ENCODE measurements around the gene CLEC16A. TPM values are rescaled to one million over a fixed set of nuclear protein-coding genes. Genes with fewer than 3 reads are reported as not detected.

The CLEC16A gene
- total RNA-seq, 1 donor from 2014 or later: 58.1 TPM

- Mint-ChIP-seq H3K27me3 (ENCODE audit: unreplicated experiment) (peaks cover 8% of the 10 kb centered on the region), H3K9me3 (ENCODE audit: unreplicated experiment) (no peaks in the 10 kb centered on the region), H3K36me3 (ENCODE audit: low read depth, unreplicated experiment) (no peaks in the 10 kb centered on the region), H3K27ac (ENCODE audit: unreplicated experiment) (no peak overlapping the region), H3K4me3 (ENCODE audit: unreplicated experiment) (no peak overlapping the region), H3K4me1 (ENCODE audit: unreplicated experiment) (peaks cover 16% of the 10 kb centered on the region)
- DNase-seq (ENCODE audit: low spot score): no peak
- TF ChIP-seq CTCF (IDR thresholded peaks at IDR 0.05; ENCODE audit: unreplicated experiment): no peak
These were observed 260.8 kb downstream of the CLEC16A start for GRCh38 chr16:11205065-11205699.

GRCh38 chr16:11205754-11206581, 261.6 kb downstream of the CLEC16A start:
- H3K4me3 Mint-ChIP-seq (ENCODE audit: unreplicated experiment): no peak overlapping the region
- H3K36me3 Mint-ChIP-seq (ENCODE audit: low read depth, unreplicated experiment): no peaks in the 10 kb centered on the region
- peaks cover 16% of the 10 kb centered on the region for H3K4me1 Mint-ChIP-seq (ENCODE audit: unreplicated experiment)
- no peak for TF ChIP-seq CTCF (IDR thresholded peaks at IDR 0.05; ENCODE audit: unreplicated experiment)
- peak; percentile 30 for DNase-seq (ENCODE audit: low spot score)
- H3K27me3 Mint-ChIP-seq (ENCODE audit: unreplicated experiment): peaks cover 8% of the 10 kb centered on the region
- H3K27ac Mint-ChIP-seq (ENCODE audit: unreplicated experiment): peak overlapping the region; percentile 72
- H3K9me3 Mint-ChIP-seq (ENCODE audit: unreplicated experiment): no peaks in the 10 kb centered on the region

DNA sequence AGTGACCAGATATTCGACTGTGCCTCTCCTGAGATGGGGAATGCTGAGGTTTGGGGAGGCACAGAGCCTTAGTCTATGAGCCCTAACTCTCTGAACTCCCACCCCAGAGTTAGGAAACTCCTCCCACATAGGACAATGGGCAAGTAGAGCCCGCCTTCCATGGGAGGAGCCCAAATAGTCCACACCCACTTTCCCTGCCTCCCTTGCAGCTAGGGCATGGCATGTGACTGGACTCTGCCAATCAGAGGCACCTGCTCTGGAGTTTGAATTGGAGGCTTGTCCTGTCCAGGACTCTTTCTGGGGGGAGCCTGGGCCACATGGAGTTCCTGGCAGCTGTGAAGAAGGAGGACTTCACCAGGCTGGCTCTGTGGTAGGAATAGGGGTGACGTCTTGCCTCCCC, 263.3 kb downstream of the CLEC16A start:
- H3K4me3 Mint-ChIP-seq (ENCODE audit: unreplicated experiment): no peak overlapping the region
- peaks cover 10% of the 10 kb centered on the region for H3K4me1 Mint-ChIP-seq (ENCODE audit: unreplicated experiment)
- no peaks in the 10 kb centered on the region for H3K36me3 Mint-ChIP-seq (ENCODE audit: low read depth, unreplicated experiment)
- H3K9me3 Mint-ChIP-seq (ENCODE audit: unreplicated experiment): no peaks in the 10 kb centered on the region
- peaks cover 4% of the 10 kb centered on the region for H3K27me3 Mint-ChIP-seq (ENCODE audit: unreplicated experiment)
- TF ChIP-seq CTCF (IDR thresholded peaks at IDR 0.05; ENCODE audit: unreplicated experiment): no peak
- H3K27ac Mint-ChIP-seq (ENCODE audit: unreplicated experiment): no peak overlapping the region
- DNase-seq (ENCODE audit: low spot score): no peak

GRCh38 chr16:11208916-11209665, 264.7 kb downstream of the CLEC16A start:
- H3K27me3 Mint-ChIP-seq (ENCODE audit: unreplicated experiment): peaks cover 7% of the 10 kb centered on the region

More at GRCh38 chr16:11208916-11209665, 264.7 kb downstream of the CLEC16A start:
- Mint-ChIP-seq H3K36me3 (ENCODE audit: low read depth, unreplicated experiment) (no peaks in the 10 kb centered on the region), H3K27ac (ENCODE audit: unreplicated experiment) (no peak overlapping the region), H3K4me3 (ENCODE audit: unreplicated experiment) (no peak overlapping the region), H3K4me1 (ENCODE audit: unreplicated experiment) (peaks cover 10% of the 10 kb centered on the region), H3K9me3 (ENCODE audit: unreplicated experiment) (no peaks in the 10 kb centered on the region)
- no peak for DNase-seq (ENCODE audit: low spot score)
- TF ChIP-seq CTCF (IDR thresholded peaks at IDR 0.05; ENCODE audit: unreplicated experiment): no peak
